HG03432 (cell line): ENCODE data around the gene C9orf85.
A peak's percentile ranks its signal among the peaks of the same experiment; 100 is the strongest.
"Not testable (repeated sequence)": the region's sequence is repeated elsewhere in the genome, so short reads cannot be mapped to it uniquely, and the experiment has no call there.

ENCODE experiments used
- ATAC-seq: cut with Tn5 transposase; IDR thresholded peaks from one replicate; pipeline ENCODE4 v1.9.1; 2021; ENCODE audit warnings: mild to moderate bottlenecking, moderate library complexity; ENCODE audit not compliant: unreplicated experiment

C9orf85 gene

GRCh38 chr9:71987471-71988371 lies 76.3 kb downstream of the C9orf85 start:
- ATAC-seq = no peak

DNA sequence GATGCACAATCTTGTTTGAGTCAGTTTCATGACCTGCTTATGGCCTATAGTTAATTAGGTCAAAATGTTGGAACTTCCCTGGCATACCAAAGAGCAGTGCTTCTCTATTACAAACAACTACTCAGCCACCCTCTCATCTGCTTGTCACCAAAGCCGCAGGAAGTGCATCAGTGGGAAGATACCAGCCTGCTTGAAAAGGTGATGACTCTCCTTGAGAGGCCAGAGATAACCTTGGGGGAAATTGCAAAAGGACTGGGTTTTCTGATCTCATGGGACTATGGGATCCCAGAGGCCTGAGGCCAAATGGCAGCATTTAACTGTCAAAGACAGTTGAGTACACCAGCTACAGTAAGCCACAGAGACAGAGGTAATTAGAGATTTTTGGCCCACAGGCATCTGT lies 79.0 kb downstream of the C9orf85 start:
- ATAC-seq = no peak

DNA sequence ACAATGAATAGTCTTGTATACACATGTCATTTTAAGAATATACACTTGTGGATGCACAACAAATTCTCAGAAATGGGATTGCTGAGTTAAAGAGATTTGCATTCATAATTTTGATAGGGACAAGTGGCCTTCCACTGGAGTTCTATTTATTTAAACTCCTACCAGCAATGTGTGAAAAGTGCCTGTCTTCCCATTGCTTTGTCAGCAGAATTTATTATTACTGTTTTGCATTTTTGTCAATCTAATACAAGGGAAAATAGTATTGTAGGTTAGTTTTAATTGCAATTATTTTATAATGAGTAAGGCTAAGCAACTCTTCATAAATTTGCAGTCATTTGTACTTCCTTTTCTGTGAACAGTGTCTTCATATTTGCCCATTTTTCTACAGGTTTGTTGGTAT lies 94.0 kb downstream of the C9orf85 start:
- no peak for ATAC-seq

GRCh38 chr9:72006501-72006900 lies 95.1 kb downstream of the C9orf85 start:
- no peak for ATAC-seq

DNA sequence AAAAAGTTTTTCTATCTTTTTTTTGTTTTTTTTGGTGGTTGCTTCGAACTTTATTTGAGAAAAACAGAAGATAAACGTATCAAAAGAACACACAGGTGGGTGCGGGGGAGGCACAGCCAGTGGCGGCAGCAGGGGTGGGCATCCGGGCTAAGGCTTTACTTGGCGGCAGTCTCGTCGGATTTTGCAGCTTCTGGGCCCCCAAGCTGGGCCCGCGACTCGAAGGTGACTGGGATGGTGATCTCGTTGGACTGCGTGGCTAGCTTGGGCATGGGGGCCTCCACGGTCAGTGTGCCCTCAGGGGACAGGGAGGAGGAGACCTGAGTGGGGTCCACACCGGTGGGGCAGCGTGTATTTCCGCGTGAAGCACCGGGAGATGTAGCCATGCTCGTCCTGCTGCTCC lies 96.3 kb downstream of the C9orf85 start:
- not testable (repeated sequence) for ATAC-seq

GRCh38 chr9:72012646-72013045 lies 101.2 kb downstream of the C9orf85 start:
- no peak for ATAC-seq

GRCh38 chr9:72013292-72013760 lies 101.9 kb downstream of the C9orf85 start:
- peak; percentile 48 for ATAC-seq

GRCh38 chr9:72022841-72023240 lies 111.4 kb downstream of the C9orf85 start:
- no peak for ATAC-seq
